ENCODE data around the gene CYSRT1.

CYSRT1 gene

GRCh38 chr9:137228968-137229896 lies 4.3 kb downstream of the CYSRT1 start:
- TF ChIP-seq Cebpa-rat (IDR thresholded peaks at IDR 0.05): no peak
- Histone ChIP-seq H3K9ac (peak overlapping the region in 8 of 11 experiments; percentile 11 to 55 (median 38); a peak in 9 of 22 replicates), H3K27me3 (no peaks in the 10 kb centered on the region), H3K9me3 (replicated peaks in 1 of 11) (no peaks in the 10 kb centered on the region), H3K4me1 (peaks cover 29 to 77% (median 67%) of the 10 kb centered on the region in 10 experiments), H3K4me2 (peak overlapping the region; percentile 29 to 85 (median 66)), H3K27ac (peak overlapping the region in 2 of 11 experiments; percentile 17 to 27; a peak in 4 of 22 replicates), H4K20me1 (peaks cover 0 to 2% (median 0%) of the 10 kb centered on the region in 11 experiments; a peak in 4 of 22 replicates), H3K4me3 (no peak overlapping the region), H3K36me3 (no peaks in the 10 kb centered on the region)

- Histone ChIP-seq H4K20me1 (peaks cover 0 to 10% (median 7%) of the 10 kb centered on the region in 11 experiments; a peak in 16 of 22 replicates), H3K4me1 (peaks cover 29 to 77% (median 67%) of the 10 kb centered on the region in 10 experiments), H3K9me3 (replicated peaks in 1 of 11) (no peaks in the 10 kb centered on the region), H3K9ac (peak overlapping the region in 7 of 11 experiments; percentile 7 to 52 (median 42); a peak in 6 of 22 replicates), H3K27me3 (no peaks in the 10 kb centered on the region), H3K4me2 (peak overlapping the region in 10 of 11 experiments; percentile 29 to 85 (median 70); a peak in 20 of 22 replicates), H3K27ac (no peak overlapping the region; a peak in 1 of 22 replicates), H3K36me3 (no peaks in the 10 kb centered on the region), H3K4me3 (no peak overlapping the region; a peak in 1 of 20 replicates)
- no peak for TF ChIP-seq Cebpa-rat (IDR thresholded peaks at IDR 0.05)
These were observed 5.1 kb downstream of the CYSRT1 start for GRCh38 chr9:137229903-137230704.

GRCh38 chr9:137230705-137231371 lies 5.9 kb downstream of the CYSRT1 start, which contains the start of gene SLC34A3:
TSS of gene SLC34A3 (plus strand) at chr9:137230901. CDS start at chr9:137231703, 802 bp downstream.
- peak within 1 kb of the TSS in 10 of 11 experiments; percentile 29 to 85 (median 70); a peak in 20 of 22 replicates for H3K4me2 ChIP-seq
- peak within 1 kb of the TSS in 7 of 11 experiments; percentile 17 to 60 (median 45); a peak in 8 of 22 replicates for H3K9ac ChIP-seq
- peaks cover 0 to 18% (median 14%) of the 10 kb centered on the region in 11 experiments; a peak in 18 of 22 replicates for H4K20me1 ChIP-seq
- no peak within 1 kb of the TSS; a peak in 1 of 20 replicates for H3K4me3 ChIP-seq
- H3K9me3 ChIP-seq (replicated peaks in 1 of 11): no peaks in the 10 kb centered on the region
- H3K36me3 ChIP-seq: no peaks in the 10 kb centered on the region
- no peaks in the 10 kb centered on the region for H3K27me3 ChIP-seq
- no peak within 1 kb of the TSS; a peak in 1 of 22 replicates for H3K27ac ChIP-seq
- no peak for TF ChIP-seq Cebpa-rat (IDR thresholded peaks at IDR 0.05)
- peaks cover 35 to 77% (median 67%) of the 10 kb centered on the region in 10 experiments for H3K4me1 ChIP-seq

GRCh38 chr9:137231372-137232039 lies 6.5 kb downstream of the CYSRT1 start:
- Histone ChIP-seq H3K4me2 (peak overlapping the region in 8 of 11 experiments; percentile 13 to 51 (median 36); a peak in 9 of 22 replicates), H4K20me1 (peaks cover 0 to 24% (median 19%) of the 10 kb centered on the region in 11 experiments; a peak in 18 of 22 replicates), H3K9me3 (replicated peaks in 1 of 11) (no peaks in the 10 kb centered on the region), H3K4me1 (peaks cover 41 to 79% (median 72%) of the 10 kb centered on the region in 10 experiments), H3K27ac (0 out of 22 replicates have a peak overlapping the region, but pooled peaks of 1 of the 11 experiments have one; percentile 1), H3K9ac (peak overlapping the region in 6 of 11 experiments; percentile 13 to 60 (median 35); a peak in 5 of 22 replicates), H3K36me3 (no peaks in the 10 kb centered on the region), H3K4me3 (no peak overlapping the region), H3K27me3 (no peaks in the 10 kb centered on the region)
- TF ChIP-seq Cebpa-rat (IDR thresholded peaks at IDR 0.05): no peak

- Histone ChIP-seq H3K27ac (0 out of 22 replicates have a peak overlapping the region, but pooled peaks of 1 of the 11 experiments have one; percentile 1), H3K4me2 (peak overlapping the region in 8 of 11 experiments; percentile 13 to 51 (median 36); a peak in 11 of 22 replicates), H3K9ac (peak overlapping the region in 8 of 11 experiments; percentile 13 to 60 (median 37); a peak in 10 of 22 replicates), H3K27me3 (no peaks in the 10 kb centered on the region), H3K36me3 (no peaks in the 10 kb centered on the region), H4K20me1 (peaks cover 0 to 29% (median 20%) of the 10 kb centered on the region in 11 experiments; a peak in 18 of 22 replicates), H3K4me1 (peaks cover 46 to 81% (median 75%) of the 10 kb centered on the region in 10 experiments), H3K4me3 (no peak overlapping the region), H3K9me3 (replicated peaks in 1 of 11) (no peaks in the 10 kb centered on the region)
- no peak for TF ChIP-seq Cebpa-rat (IDR thresholded peaks at IDR 0.05)
These were observed 7.1 kb downstream of the CYSRT1 start for GRCh38 chr9:137232101-137232500.

- Histone ChIP-seq H3K36me3 (no peaks in the 10 kb centered on the region), H3K27me3 (no peaks in the 10 kb centered on the region), H3K4me3 (no peak overlapping the region), H3K4me2 (peak overlapping the region in 7 of 11 experiments; percentile 16 to 51 (median 37); a peak in 7 of 22 replicates), H3K4me1 (peaks cover 47 to 81% (median 75%) of the 10 kb centered on the region in 10 experiments), H4K20me1 (peaks cover 0 to 33% (median 22%) of the 10 kb centered on the region in 11 experiments; a peak in 18 of 22 replicates), H3K27ac (no peak overlapping the region), H3K9ac (peak overlapping the region in 7 of 11 experiments; percentile 13 to 60 (median 36); a peak in 7 of 22 replicates), H3K9me3 (replicated peaks in 1 of 11) (no peaks in the 10 kb centered on the region)
- no peak for TF ChIP-seq Cebpa-rat (IDR thresholded peaks at IDR 0.05)
These were observed 7.5 kb downstream of the CYSRT1 start for GRCh38 chr9:137232510-137232909.

GRCh38 chr9:137233143-137233980 lies 8.4 kb downstream of the CYSRT1 start:
- H3K27me3 ChIP-seq: no peaks in the 10 kb centered on the region
- H3K9ac ChIP-seq: no peak overlapping the region
- no peak for TF ChIP-seq Cebpa-rat (IDR thresholded peaks at IDR 0.05)
- H3K36me3 ChIP-seq: no peaks in the 10 kb centered on the region
- no peak overlapping the region for H3K27ac ChIP-seq
- H3K4me3 ChIP-seq: no peak overlapping the region
- H3K4me2 ChIP-seq: peak overlapping the region in 1 of 11 experiments; percentile 5; a peak in 2 of 22 replicates
- H3K4me1 ChIP-seq: peaks cover 56 to 83% (median 79%) of the 10 kb centered on the region in 10 experiments
- no peaks in the 10 kb centered on the region for H3K9me3 ChIP-seq (replicated peaks in 1 of 11)
- H4K20me1 ChIP-seq: peaks cover 0 to 41% (median 30%) of the 10 kb centered on the region in 11 experiments; a peak in 19 of 22 replicates

Measured in BLaER1 treated with 17β-estradiol and CSF1 and Interleukin-3, amounts not matched to agents 10 nM and 100 nM (cell line).